Effector memory CD8-positive, alpha-beta T cell (primary cell): ENCODE results near the gene ARSG.
A peak's percentile ranks its signal among the peaks of the same experiment; 100 is the strongest.
"Not testable (repeated sequence)": the region's sequence is repeated elsewhere in the genome, so short reads cannot be mapped to it uniquely, and the experiment has no call there.

Experiments used
- ATAC-seq: fragments of 150-1000 bp; cut with Tn5 transposase; replicated peaks from 2 replicates; pipeline ENCODE4 v1.10.0; 2021; ENCODE audit warnings: mild to moderate bottlenecking, moderate library complexity
- DNase-seq, 3 experiments: peaks; one replicate each; pipeline ENCODE4 v3.0.0; 2021
- H3K27ac Mint-ChIP-seq, 2 donors: one replicate each; pipeline ENCODE4 v1.8.0; 2022; ENCODE audit warnings: mild to moderate bottlenecking in 2 of 2, mixed read lengths in 2 of 2, moderate library complexity in 2 of 2
- H3K27me3 Mint-ChIP-seq, 2 donors: one replicate each; pipeline ENCODE4 v1.8.0; 2022; ENCODE audit warnings: mixed read lengths in 2 of 2
- H3K36me3 Mint-ChIP-seq: one replicate; pipeline ENCODE4 v1.8.0; 2022; ENCODE audit warnings: mild to moderate bottlenecking, moderate library complexity, mixed read lengths; ENCODE audit not compliant: insufficient read depth
- H3K4me1 Mint-ChIP-seq, 2 donors: one replicate each; pipeline ENCODE4 v1.8.0; 2022; ENCODE audit warnings: low read depth in 2 of 2, mixed read lengths in 2 of 2
- H3K4me3 Mint-ChIP-seq, 2 donors: one replicate each; pipeline ENCODE4 v1.8.0; 2022; ENCODE audit warnings: mild to moderate bottlenecking in 2 of 2, mixed read lengths in 2 of 2, moderate library complexity in 2 of 2
- H3K9me3 Mint-ChIP-seq, 2 donors: one replicate each; pipeline ENCODE4 v1.8.0; 2022; ENCODE audit warnings: mixed read lengths in 2 of 2

The ARSG gene

GRCh38 chr17:68319410-68320162 lies 28.3 kb downstream of the ARSG start:
- H3K27me3 Mint-ChIP-seq: no peaks in the 10 kb centered on the region
- peaks cover 40 to 49% of the 10 kb centered on the region in 2 donors for H3K4me1 Mint-ChIP-seq
- H3K36me3 Mint-ChIP-seq: no peaks in the 10 kb centered on the region
- H3K4me3 Mint-ChIP-seq: no peak overlapping the region
- ATAC-seq: no peak
- peak overlapping the region in 1 of 2 donors; percentile 65 for H3K27ac Mint-ChIP-seq
- H3K9me3 Mint-ChIP-seq: no peaks in the 10 kb centered on the region
- no peak for DNase-seq

DNA sequence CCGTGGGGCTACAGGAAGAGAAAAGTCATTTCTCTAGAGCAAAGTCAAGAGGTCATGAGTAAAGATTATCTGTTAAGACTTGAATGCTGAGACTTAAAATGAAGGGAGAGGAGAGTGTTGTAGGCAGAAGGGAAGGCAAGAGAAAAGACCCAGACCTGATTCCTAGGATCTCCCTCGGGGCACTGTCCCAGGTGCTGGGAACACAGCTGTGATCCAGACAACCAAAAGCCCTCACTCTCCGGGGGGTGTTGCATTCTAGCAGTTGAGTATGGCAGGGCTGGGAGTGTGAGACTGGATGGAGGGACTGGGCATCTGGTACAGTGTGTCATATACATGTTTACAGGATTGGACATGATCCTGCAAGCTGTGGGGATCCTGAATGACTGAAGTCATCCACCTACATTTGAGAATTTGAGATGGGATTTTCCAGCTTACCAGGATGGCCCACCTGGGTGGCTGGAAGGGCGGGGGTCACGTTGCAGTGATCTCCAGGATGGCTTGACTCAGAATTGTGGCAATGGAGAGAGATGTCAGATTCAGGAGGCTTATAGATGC lies 29.1 kb downstream of the ARSG start:
- no peaks in the 10 kb centered on the region for H3K36me3 Mint-ChIP-seq
- H3K27ac Mint-ChIP-seq: peak overlapping the region; percentile 54 to 65
- ATAC-seq (no peak), DNase-seq (no peak)
- H3K4me1 Mint-ChIP-seq: peaks cover 33 to 42% of the 10 kb centered on the region in 2 donors
- H3K9me3 Mint-ChIP-seq: no peaks in the 10 kb centered on the region
- no peaks in the 10 kb centered on the region for H3K27me3 Mint-ChIP-seq
- no peak overlapping the region for H3K4me3 Mint-ChIP-seq

GRCh38 chr17:68320943-68321555 lies 29.8 kb downstream of the ARSG start:
- no peak overlapping the region for H3K4me3 Mint-ChIP-seq
- DNase-seq: no peak
- peak overlapping the region in 1 of 2 donors; percentile 54 for H3K27ac Mint-ChIP-seq
- no peak for ATAC-seq
- H3K9me3 Mint-ChIP-seq: no peaks in the 10 kb centered on the region
- no peaks in the 10 kb centered on the region for H3K36me3 Mint-ChIP-seq
- H3K4me1 Mint-ChIP-seq: peaks cover 34 to 37% of the 10 kb centered on the region in 2 donors
- H3K27me3 Mint-ChIP-seq: no peaks in the 10 kb centered on the region

DNA sequence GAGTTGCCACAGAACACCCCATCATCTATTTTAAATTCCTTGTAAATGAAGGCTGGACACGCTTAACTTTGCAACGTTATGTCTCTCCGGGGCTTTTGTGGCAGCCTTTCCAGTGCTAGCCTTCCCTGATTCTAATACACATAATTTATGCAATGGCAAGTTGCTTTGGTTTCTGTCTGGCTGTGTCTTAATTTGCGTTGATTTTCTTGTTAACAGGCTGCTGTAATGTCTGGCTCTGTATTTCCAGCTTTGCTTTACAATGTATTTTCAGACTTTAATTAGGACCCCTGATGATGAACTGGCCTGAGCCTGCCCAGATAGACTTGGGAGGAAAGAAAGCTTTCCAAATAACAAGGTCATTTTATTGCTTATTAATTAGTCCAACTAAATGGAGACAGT lies 30.3 kb downstream of the ARSG start:
- no peaks in the 10 kb centered on the region for H3K27me3 Mint-ChIP-seq
- H3K9me3 Mint-ChIP-seq: no peaks in the 10 kb centered on the region
- DNase-seq: no peak
- H3K27ac Mint-ChIP-seq: no peak overlapping the region
- peaks cover 31 to 36% of the 10 kb centered on the region in 2 donors for H3K4me1 Mint-ChIP-seq
- no peak for ATAC-seq
- no peak overlapping the region for H3K4me3 Mint-ChIP-seq
- no peaks in the 10 kb centered on the region for H3K36me3 Mint-ChIP-seq

- peaks cover 31 to 35% of the 10 kb centered on the region in 2 donors for H3K4me1 Mint-ChIP-seq
Measured at GRCh38 chr17:68322630-68323029, 31.3 kb downstream of the ARSG start.

GRCh38 chr17:68324114-68324513 lies 32.8 kb downstream of the ARSG start:
- no peaks in the 10 kb centered on the region for H3K9me3 Mint-ChIP-seq
- ATAC-seq (no peak), DNase-seq (no peak)
- no peak overlapping the region for H3K4me3 Mint-ChIP-seq
- peaks cover 30 to 31% of the 10 kb centered on the region in 2 donors for H3K4me1 Mint-ChIP-seq
- no peaks in the 10 kb centered on the region for H3K36me3 Mint-ChIP-seq
- no peaks in the 10 kb centered on the region for H3K27me3 Mint-ChIP-seq
- H3K27ac Mint-ChIP-seq: no peak overlapping the region

More at GRCh38 chr17:68322630-68323029, 31.3 kb downstream of the ARSG start:
- Mint-ChIP-seq H3K27ac (no peak overlapping the region), H3K36me3 (no peaks in the 10 kb centered on the region), H3K4me3 (no peak overlapping the region), H3K9me3 (no peaks in the 10 kb centered on the region), H3K27me3 (no peaks in the 10 kb centered on the region)
- ATAC-seq (no peak), DNase-seq (no peak)

GRCh38 chr17:68324654-68325336 lies 33.5 kb downstream of the ARSG start:
- ATAC-seq: no peak
- no peak for DNase-seq
- H3K4me3 Mint-ChIP-seq: no peak overlapping the region
- H3K27me3 Mint-ChIP-seq: no peaks in the 10 kb centered on the region
- H3K9me3 Mint-ChIP-seq: no peaks in the 10 kb centered on the region
- no peaks in the 10 kb centered on the region for H3K36me3 Mint-ChIP-seq
- H3K4me1 Mint-ChIP-seq: peaks cover 27 to 30% of the 10 kb centered on the region in 2 donors
- H3K27ac Mint-ChIP-seq: no peak overlapping the region

DNA sequence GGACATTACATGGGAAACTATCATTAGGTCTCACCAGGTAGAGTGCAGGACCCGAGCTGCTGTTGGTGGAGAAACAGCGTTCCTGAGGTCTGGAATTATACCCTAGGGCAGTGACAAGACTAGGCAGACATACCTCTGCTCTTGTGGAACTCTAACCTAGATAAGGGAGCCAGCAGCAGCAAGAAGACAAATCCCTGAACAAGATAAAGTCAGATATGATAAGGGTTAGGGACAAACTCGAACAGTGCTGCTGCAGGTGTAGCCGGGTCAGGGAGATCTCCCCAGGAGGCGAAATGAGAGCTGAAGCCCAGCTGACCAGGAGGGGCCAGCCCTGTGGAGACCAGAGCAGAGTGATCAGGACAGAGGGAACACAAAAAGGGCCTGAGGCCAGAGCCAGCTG lies 34.7 kb downstream of the ARSG start:
- H3K4me3 Mint-ChIP-seq: no peak overlapping the region
- no peaks in the 10 kb centered on the region for H3K27me3 Mint-ChIP-seq
- H3K36me3 Mint-ChIP-seq: no peaks in the 10 kb centered on the region
- DNase-seq (no peak), ATAC-seq (no peak)
- H3K4me1 Mint-ChIP-seq: peaks cover 21 to 22% of the 10 kb centered on the region in 2 donors
- H3K9me3 Mint-ChIP-seq: peaks cover 0 to 8% of the 10 kb centered on the region in 2 donors
- H3K27ac Mint-ChIP-seq: no peak overlapping the region

DNA sequence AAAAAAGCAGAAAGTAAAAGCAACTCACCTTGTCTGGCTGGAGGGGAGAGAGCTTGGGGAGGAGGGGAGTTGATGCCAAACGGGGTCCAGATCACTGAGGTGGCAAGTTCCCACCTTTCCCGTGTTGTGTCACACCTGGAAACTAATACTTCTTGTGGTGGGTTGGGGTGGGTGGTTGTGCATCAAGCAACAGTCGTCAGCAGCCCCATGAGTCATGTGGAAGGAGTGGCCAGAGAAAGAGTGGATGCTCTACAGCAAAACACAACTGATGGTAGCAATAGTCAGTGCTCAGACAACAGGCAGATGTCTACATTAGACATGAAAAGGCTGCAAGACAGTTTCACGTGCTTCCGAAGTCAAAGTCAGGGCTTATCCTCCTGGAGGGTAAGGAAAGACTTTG lies 35.4 kb downstream of the ARSG start:
- H3K27ac Mint-ChIP-seq: peak overlapping the region in 1 of 2 donors; percentile 12
- no peak overlapping the region for H3K4me3 Mint-ChIP-seq
- no peak for DNase-seq
- peaks cover 21 to 22% of the 10 kb centered on the region in 2 donors for H3K4me1 Mint-ChIP-seq
- peak; percentile 12 for ATAC-seq
- no peaks in the 10 kb centered on the region for H3K27me3 Mint-ChIP-seq
- no peaks in the 10 kb centered on the region for H3K36me3 Mint-ChIP-seq
- H3K9me3 Mint-ChIP-seq: peaks cover 0 to 8% of the 10 kb centered on the region in 2 donors

GRCh38 chr17:68327823-68328557 lies 36.7 kb downstream of the ARSG start:
- no peaks in the 10 kb centered on the region for H3K36me3 Mint-ChIP-seq
- peaks cover 23 to 24% of the 10 kb centered on the region in 2 donors for H3K4me1 Mint-ChIP-seq
- H3K9me3 Mint-ChIP-seq: peaks cover 0 to 8% of the 10 kb centered on the region in 2 donors
- H3K27ac Mint-ChIP-seq: peak overlapping the region in 1 of 2 donors; percentile 21
- no peaks in the 10 kb centered on the region for H3K27me3 Mint-ChIP-seq
- ATAC-seq: no peak
- H3K4me3 Mint-ChIP-seq: no peak overlapping the region
- DNase-seq: no peak

DNA sequence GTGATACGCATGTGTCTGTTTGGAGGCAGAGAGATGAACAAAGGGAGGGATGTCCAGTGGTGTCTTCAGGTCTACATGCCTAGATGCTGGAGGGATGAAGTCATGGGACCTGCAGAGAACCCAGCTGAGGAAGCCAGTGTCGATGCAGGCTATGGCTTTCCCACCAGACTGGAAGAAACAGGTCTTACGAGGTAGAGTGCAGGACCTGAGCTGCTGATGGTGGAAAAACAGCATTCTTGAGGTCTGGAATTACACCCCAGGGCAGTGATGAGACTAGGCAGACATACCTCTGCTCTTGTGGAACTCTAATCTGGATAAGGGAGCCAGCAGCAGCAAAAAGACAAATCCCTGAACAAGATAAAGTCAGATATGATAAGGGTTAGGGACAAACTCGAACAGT lies 37.4 kb downstream of the ARSG start:
- Mint-ChIP-seq H3K36me3 (no peaks in the 10 kb centered on the region), H3K4me3 (no peak overlapping the region), H3K27ac (no peak overlapping the region), H3K4me1 (peaks cover 23 to 24% of the 10 kb centered on the region in 2 donors), H3K9me3 (peaks cover 0 to 8% of the 10 kb centered on the region in 2 donors), H3K27me3 (no peaks in the 10 kb centered on the region)
- no peak for DNase-seq
- ATAC-seq: no peak

DNA sequence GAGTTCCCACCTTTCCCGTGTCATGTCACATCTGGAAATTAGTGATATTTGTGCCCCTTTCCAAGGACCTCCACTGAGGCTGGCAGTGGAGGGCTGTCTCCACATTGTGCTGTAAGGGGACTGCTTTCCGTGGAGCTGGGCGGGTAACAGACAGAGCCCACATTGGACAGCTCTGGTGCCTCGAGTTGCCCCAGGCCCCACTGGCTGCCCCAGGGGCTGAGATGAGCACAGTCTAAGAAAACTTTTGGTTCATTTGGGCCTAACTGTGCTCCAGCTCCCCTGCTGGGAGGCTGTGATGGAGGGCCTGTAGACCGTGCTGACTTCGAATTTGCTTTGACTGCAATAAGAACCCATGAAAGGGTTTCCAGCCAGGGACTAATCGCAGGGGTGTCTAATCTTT lies 38.0 kb downstream of the ARSG start:
- H3K27me3 Mint-ChIP-seq: no peaks in the 10 kb centered on the region
- no peak overlapping the region for H3K4me3 Mint-ChIP-seq
- H3K27ac Mint-ChIP-seq: no peak overlapping the region
- ATAC-seq (no peak), DNase-seq (no peak)
- H3K9me3 Mint-ChIP-seq: peaks cover 0 to 8% of the 10 kb centered on the region in 2 donors
- H3K4me1 Mint-ChIP-seq: peaks cover 20 to 23% of the 10 kb centered on the region in 2 donors
- H3K36me3 Mint-ChIP-seq: no peaks in the 10 kb centered on the region

DNA sequence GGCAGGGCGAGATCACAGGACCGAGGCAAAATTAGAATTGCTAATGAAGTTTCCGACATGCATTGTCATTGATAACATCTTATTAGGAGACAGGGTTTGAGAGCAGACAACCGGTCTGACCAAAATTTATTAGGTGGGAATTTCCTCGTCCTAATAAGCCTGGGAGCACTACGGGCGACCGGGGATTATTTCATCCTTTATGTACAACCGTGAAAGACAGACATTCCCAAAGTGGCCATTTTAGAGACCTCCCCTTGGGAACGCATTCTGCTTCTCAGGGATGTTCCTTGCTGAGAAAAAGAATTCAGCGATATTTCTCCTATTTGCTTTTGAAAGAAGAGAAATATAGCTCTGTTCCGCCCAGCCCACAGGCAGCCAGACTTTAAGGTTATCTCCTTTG lies 40.6 kb downstream of the ARSG start:
- not testable (repeated sequence) for H3K36me3 Mint-ChIP-seq, H3K27ac Mint-ChIP-seq, H3K4me3 Mint-ChIP-seq, H3K9me3 Mint-ChIP-seq, DNase-seq, H3K27me3 Mint-ChIP-seq, ATAC-seq
- peaks cover 15 to 19% of the 10 kb centered on the region in 2 donors for H3K4me1 Mint-ChIP-seq
